Measurements from ENCODE around the gene CNKSR2.

DNA sequence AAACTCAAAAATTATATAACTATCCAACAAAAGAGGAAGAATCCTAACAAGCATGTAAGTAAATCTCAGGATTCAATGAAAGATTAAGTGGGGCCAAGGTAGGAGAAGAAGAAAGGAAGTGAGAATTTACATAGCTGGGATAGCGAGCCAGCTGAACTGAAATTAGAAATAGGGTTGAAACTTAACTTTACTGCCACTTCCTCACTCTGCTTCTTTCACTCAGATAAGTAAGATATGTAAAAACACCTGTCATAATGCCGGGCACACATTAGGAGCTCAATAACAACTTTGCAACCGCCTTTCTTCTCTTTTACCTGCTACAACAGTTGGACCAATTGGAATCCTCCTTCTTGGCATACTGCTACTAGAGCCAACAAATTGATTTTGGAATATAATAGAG lies 129.4 kb downstream of the CNKSR2 start:
- TF ChIP-seq, protein P1, sequence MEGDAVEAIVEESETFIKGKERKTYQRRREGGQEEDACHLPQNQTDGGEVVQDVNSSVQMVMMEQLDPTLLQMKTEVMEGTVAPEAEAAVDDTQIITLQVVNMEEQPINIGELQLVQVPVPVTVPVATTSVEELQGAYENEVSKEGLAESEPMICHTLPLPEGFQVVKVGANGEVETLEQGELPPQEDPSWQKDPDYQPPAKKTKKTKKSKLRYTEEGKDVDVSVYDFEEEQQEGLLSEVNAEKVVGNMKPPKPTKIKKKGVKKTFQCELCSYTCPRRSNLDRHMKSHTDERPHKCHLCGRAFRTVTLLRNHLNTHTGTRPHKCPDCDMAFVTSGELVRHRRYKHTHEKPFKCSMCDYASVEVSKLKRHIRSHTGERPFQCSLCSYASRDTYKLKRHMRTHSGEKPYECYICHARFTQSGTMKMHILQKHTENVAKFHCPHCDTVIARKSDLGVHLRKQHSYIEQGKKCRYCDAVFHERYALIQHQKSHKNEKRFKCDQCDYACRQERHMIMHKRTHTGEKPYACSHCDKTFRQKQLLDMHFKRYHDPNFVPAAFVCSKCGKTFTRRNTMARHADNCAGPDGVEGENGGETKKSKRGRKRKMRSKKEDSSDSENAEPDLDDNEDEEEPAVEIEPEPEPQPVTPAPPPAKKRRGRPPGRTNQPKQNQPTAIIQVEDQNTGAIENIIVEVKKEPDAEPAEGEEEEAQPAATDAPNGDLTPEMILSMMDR (conservative IDR thresholded peaks at IDR 0.05 in 1 of 2, IDR thresholded peaks at IDR 0.05 in 1 of 2; ENCODE audit: extremely low read depth in 1 of 2, insufficient read depth in 1 of 2, low read depth in 1 of 2, low read length in 2 of 2), result no peak
- no peak for TF ChIP-seq EZH2 (IDR thresholded peaks at IDR 0.05; ENCODE audit: borderline replicate concordance, low read length)

Measured in mammary epithelial cell (primary cell).